Retinal pigment epithelial cell (primary cell): ENCODE measurements around the gene MPLKIP.
"Not testable (repeated sequence)": the region's sequence is repeated elsewhere in the genome, so short reads cannot be mapped to it uniquely, and the experiment has no call there.

Source experiments
- DNase-seq: peaks from one replicate; pipeline ENCODE4 v3.0.0-alpha.2; 2010; ENCODE audit warnings: low read depth
- H3K4me3 ChIP-seq: 2 replicates; pipeline ENCODE4 v1.5.1; 2011; ENCODE audit warnings: mild to moderate bottlenecking, low read length, control low read depth, moderate library complexity
- CTCF ChIP-seq: conservative IDR thresholded peaks from 2 replicates; pipeline ENCODE4 v1.5.1; 2011; ENCODE audit warnings: low read depth, low read length, control low read depth, inconsistent platforms

Gene MPLKIP

GRCh38 chr7:40134428-40135316 is at the start of gene MPLKIP, which contains the start of gene SUGCT:
TSS of gene MPLKIP (minus strand) at chr7:40134622. CDS start at chr7:40134567, 55 bp downstream.
TSS of gene SUGCT (plus strand) at chr7:40135005.
- DNase-seq, result peak; percentile 49
- peak within 1 kb of the TSS; percentile 95 for H3K4me3 ChIP-seq
- peak; percentile 81 for TF ChIP-seq CTCF

- TF ChIP-seq CTCF, result no peak
- H3K4me3 ChIP-seq, result no peak overlapping the region
- DNase-seq, result no peak
Observed at GRCh38 chr7:40182452-40182851, 48.0 kb upstream of the MPLKIP start.

- no peak for DNase-seq
- TF ChIP-seq CTCF, result no peak
- H3K4me3 ChIP-seq, result no peak overlapping the region
Observed at GRCh38 chr7:40177071-40177470, 42.6 kb upstream of the MPLKIP start.

GRCh38 chr7:40175725-40176510 is 41.5 kb upstream of the MPLKIP start:
- no peak overlapping the region for H3K4me3 ChIP-seq
- TF ChIP-seq CTCF, result no peak
- no peak for DNase-seq

- not testable (repeated sequence) for DNase-seq, H3K4me3 ChIP-seq
Observed at GRCh38 chr7:40175256-40175655, 40.8 kb upstream of the MPLKIP start.

- H3K4me3 ChIP-seq, DNase-seq: not testable (repeated sequence)
Observed at GRCh38 chr7:40173121-40173520, 38.7 kb upstream of the MPLKIP start.

GRCh38 chr7:40168266-40168665 is 33.8 kb upstream of the MPLKIP start:
- DNase-seq, H3K4me3 ChIP-seq: not testable (repeated sequence)

GRCh38 chr7:40167291-40167690 is 32.9 kb upstream of the MPLKIP start:
- DNase-seq, result no peak
- H3K4me3 ChIP-seq, result no peak overlapping the region
- TF ChIP-seq CTCF, result no peak
